GM19467 (cell line): ENCODE measurements around the gene PTK6.
"Not testable (repeated sequence)": the region's sequence is repeated elsewhere in the genome, so short reads cannot be mapped to it uniquely, and the experiment has no call there.

ENCODE experiments used
- ATAC-seq: cut with Tn5 transposase; IDR thresholded peaks from one replicate; pipeline ENCODE4 v1.9.1; 2021; ENCODE audit warnings: mild to moderate bottlenecking, moderate library complexity; ENCODE audit not compliant: unreplicated experiment

The PTK6 gene

GRCh38 chr20:63483834-63484233, 53.3 kb downstream of the PTK6 start:
- ATAC-seq, result no peak

- ATAC-seq, result no peak
Observed at GRCh38 chr20:63482021-63482587, 55.1 kb downstream of the PTK6 start.

GRCh38 chr20:63481503-63481902, 55.7 kb downstream of the PTK6 start:
- ATAC-seq, result no peak

- ATAC-seq, result not testable (repeated sequence)
Observed at GRCh38 chr20:63479695-63480419, 57.3 kb downstream of the PTK6 start.

GRCh38 chr20:63478346-63479302, 58.6 kb downstream of the PTK6 start:
- ATAC-seq, result no peak
